ENCODE results near the gene LCMT1.

Gene LCMT1

GRCh38 chr16:25219070-25219737 lies 107.7 kb downstream of the LCMT1 start:
- Histone ChIP-seq H3K4me1 (ENCODE audit: low read length) (no peaks in the 10 kb centered on the region), H3K36me3 (replicated peaks; ENCODE audit: low read depth, low read length) (no peaks in the 10 kb centered on the region), H3K79me2 (ENCODE audit: low read length) (no peaks in the 10 kb centered on the region), H3K27ac (ENCODE audit: low read length) (no peak overlapping the region), H4K20me1 (ENCODE audit: insufficient read depth, low read length) (no peaks in the 10 kb centered on the region), H2AFZ (ENCODE audit: low read depth, low read length) (no peak overlapping the region), H3K27me3 (ENCODE audit: low read depth, low read length) (peaks cover 9% of the 10 kb centered on the region; the same call in 1 of the 2 replicates), H3K4me3 (ENCODE audit: low read length) (no peak overlapping the region), H3K9me3 (ENCODE audit: insufficient read depth, low read length) (no peaks in the 10 kb centered on the region), H3K9ac (ENCODE audit: low read length) (no peak overlapping the region), H3K4me2 (ENCODE audit: low read length) (no peak overlapping the region)
- no peak for TF ChIP-seq EZH2phosphoT487 (IDR thresholded peaks at IDR 0.05; ENCODE audit: low read depth)
- TF ChIP-seq, protein P1, sequence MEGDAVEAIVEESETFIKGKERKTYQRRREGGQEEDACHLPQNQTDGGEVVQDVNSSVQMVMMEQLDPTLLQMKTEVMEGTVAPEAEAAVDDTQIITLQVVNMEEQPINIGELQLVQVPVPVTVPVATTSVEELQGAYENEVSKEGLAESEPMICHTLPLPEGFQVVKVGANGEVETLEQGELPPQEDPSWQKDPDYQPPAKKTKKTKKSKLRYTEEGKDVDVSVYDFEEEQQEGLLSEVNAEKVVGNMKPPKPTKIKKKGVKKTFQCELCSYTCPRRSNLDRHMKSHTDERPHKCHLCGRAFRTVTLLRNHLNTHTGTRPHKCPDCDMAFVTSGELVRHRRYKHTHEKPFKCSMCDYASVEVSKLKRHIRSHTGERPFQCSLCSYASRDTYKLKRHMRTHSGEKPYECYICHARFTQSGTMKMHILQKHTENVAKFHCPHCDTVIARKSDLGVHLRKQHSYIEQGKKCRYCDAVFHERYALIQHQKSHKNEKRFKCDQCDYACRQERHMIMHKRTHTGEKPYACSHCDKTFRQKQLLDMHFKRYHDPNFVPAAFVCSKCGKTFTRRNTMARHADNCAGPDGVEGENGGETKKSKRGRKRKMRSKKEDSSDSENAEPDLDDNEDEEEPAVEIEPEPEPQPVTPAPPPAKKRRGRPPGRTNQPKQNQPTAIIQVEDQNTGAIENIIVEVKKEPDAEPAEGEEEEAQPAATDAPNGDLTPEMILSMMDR (IDR thresholded peaks at IDR 0.05; ENCODE audit: low read depth, low read length) = no peak

DNA sequence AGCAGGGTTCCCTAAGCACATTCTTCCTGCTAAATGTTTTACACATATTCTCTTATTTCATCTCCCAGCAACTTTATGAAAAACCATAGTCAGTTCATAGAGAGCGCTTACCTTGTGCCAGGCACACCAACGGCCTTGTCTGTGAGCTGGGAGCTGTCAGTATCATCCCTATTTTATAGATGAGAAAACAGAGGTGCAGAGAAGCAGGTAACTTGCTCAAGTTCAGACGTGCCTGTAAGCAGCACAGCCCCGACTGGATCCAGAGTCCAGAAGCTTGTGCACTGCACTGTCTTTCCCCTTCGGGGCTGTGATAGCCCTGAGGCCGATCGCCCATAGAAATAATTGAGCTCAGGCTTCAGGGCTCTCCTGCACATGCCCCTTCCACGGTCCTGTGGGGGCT lies 111.4 kb downstream of the LCMT1 start:
- no peaks in the 10 kb centered on the region for H3K79me2 ChIP-seq (ENCODE audit: low read length)
- H3K4me2 ChIP-seq (ENCODE audit: low read length) = no peak overlapping the region
- no peaks in the 10 kb centered on the region for H3K27me3 ChIP-seq (ENCODE audit: low read depth, low read length)
- H3K4me3 ChIP-seq (ENCODE audit: low read length) = no peak overlapping the region
- H3K4me1 ChIP-seq (ENCODE audit: low read length) = peaks cover 5% of the 10 kb centered on the region
- no peaks in the 10 kb centered on the region for H4K20me1 ChIP-seq (ENCODE audit: insufficient read depth, low read length)
- H3K36me3 ChIP-seq (replicated peaks; ENCODE audit: low read depth, low read length) = no peaks in the 10 kb centered on the region
- no peak overlapping the region for H3K9ac ChIP-seq (ENCODE audit: low read length)
- TF ChIP-seq, protein P1 (IDR thresholded peaks at IDR 0.05; ENCODE audit: low read depth, low read length) = no peak
- TF ChIP-seq EZH2phosphoT487 (IDR thresholded peaks at IDR 0.05; ENCODE audit: low read depth) = no peak
- H3K9me3 ChIP-seq (ENCODE audit: insufficient read depth, low read length) = no peaks in the 10 kb centered on the region
- H3K27ac ChIP-seq (ENCODE audit: low read length) = no peak overlapping the region
- H2AFZ ChIP-seq (ENCODE audit: low read depth, low read length) = no peak overlapping the region

DNA sequence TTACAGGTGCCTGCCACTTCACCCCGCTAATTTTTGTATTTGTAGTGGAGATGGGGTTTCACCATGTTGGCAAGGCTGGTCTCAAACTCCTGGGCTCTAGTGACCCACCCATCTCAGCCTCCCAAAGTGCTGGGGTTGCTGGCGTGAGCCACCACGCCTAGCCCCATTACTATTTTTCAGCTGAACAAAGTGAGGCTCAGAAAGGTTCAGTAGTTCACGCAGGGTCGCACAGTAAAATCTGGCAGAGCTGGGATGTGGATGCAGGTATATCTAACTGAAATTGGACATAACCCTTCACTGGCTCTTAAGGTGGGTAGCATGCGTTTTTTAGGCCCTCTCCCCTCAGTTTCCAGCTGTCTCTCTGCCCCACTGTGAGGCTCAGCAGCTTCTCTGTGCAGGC lies 112.4 kb downstream of the LCMT1 start:
- H3K27me3 ChIP-seq (ENCODE audit: low read depth, low read length) = no peaks in the 10 kb centered on the region
- no peaks in the 10 kb centered on the region for H3K36me3 ChIP-seq (replicated peaks; ENCODE audit: low read depth, low read length)
- no peaks in the 10 kb centered on the region for H3K79me2 ChIP-seq (ENCODE audit: low read length)
- H2AFZ ChIP-seq (ENCODE audit: low read depth, low read length) = no peak overlapping the region
- peaks cover 5% of the 10 kb centered on the region for H3K4me1 ChIP-seq (ENCODE audit: low read length)
- TF ChIP-seq EZH2phosphoT487 (IDR thresholded peaks at IDR 0.05; ENCODE audit: low read depth) = no peak
- TF ChIP-seq, protein P1 (IDR thresholded peaks at IDR 0.05; ENCODE audit: low read depth, low read length) = no peak
- H3K4me3 ChIP-seq (ENCODE audit: low read length) = no peak overlapping the region
- H4K20me1 ChIP-seq (ENCODE audit: insufficient read depth, low read length) = no peaks in the 10 kb centered on the region
- H3K4me2 ChIP-seq (ENCODE audit: low read length) = no peak overlapping the region
- no peak overlapping the region for H3K27ac ChIP-seq (ENCODE audit: low read length)
- H3K9ac ChIP-seq (ENCODE audit: low read length) = no peak overlapping the region
- H3K9me3 ChIP-seq (ENCODE audit: insufficient read depth, low read length) = no peaks in the 10 kb centered on the region

- TF ChIP-seq, protein P1 (IDR thresholded peaks at IDR 0.05; ENCODE audit: low read depth, low read length) = no peak
- TF ChIP-seq EZH2phosphoT487 (IDR thresholded peaks at IDR 0.05; ENCODE audit: low read depth) = no peak
- Histone ChIP-seq H3K36me3 (replicated peaks; ENCODE audit: low read depth, low read length) (no peaks in the 10 kb centered on the region), H3K79me2 (ENCODE audit: low read length) (no peaks in the 10 kb centered on the region), H4K20me1 (ENCODE audit: insufficient read depth, low read length) (no peaks in the 10 kb centered on the region), H3K4me3 (ENCODE audit: low read length) (peak overlapping the region; percentile 57), H3K4me2 (ENCODE audit: low read length) (peak overlapping the region; percentile 69), H3K4me1 (ENCODE audit: low read length) (peaks cover 5% of the 10 kb centered on the region), H3K27ac (ENCODE audit: low read length) (no peak overlapping the region), H3K27me3 (ENCODE audit: low read depth, low read length) (no peaks in the 10 kb centered on the region), H2AFZ (ENCODE audit: low read depth, low read length) (peak overlapping the region; percentile 74; the same call in 1 of the 2 replicates), H3K9ac (ENCODE audit: low read length) (peak overlapping the region; percentile 35; the same call in 1 of the 2 replicates), H3K9me3 (ENCODE audit: insufficient read depth, low read length) (no peaks in the 10 kb centered on the region)
Measured at GRCh38 chr16:25224731-25225319, 113.3 kb downstream of the LCMT1 start.

Measured in OCI-LY3 (cell line).